ENCODE results near the gene C12orf50. TPM values are rescaled to one million over a fixed set of nuclear protein-coding genes. Genes with fewer than 3 reads are reported as not detected.

C12orf50 gene
- total RNA-seq, 6 donors from 2014 or later = 0.07 to 0.11 TPM; not detected in 4

- ATAC-seq (ENCODE audit: low FRiP score in 2 of 2) = no peak
- H3K9me3 ChIP-seq = peaks cover 0 to 4% (median 0%) of the 10 kb centered on the region in 4 donors
These were observed 90.0 kb downstream of the C12orf50 start for GRCh38 chr12:87939182-87939581.

GRCh38 chr12:87935216-87935615 is 94.0 kb downstream of the C12orf50 start:
- ATAC-seq (ENCODE audit: low FRiP score in 2 of 2) (no peak), DNase-seq (no peak)
- Histone ChIP-seq H3K36me3 (no peaks in the 10 kb centered on the region), H3K9me3 (peaks cover 0 to 4% (median 0%) of the 10 kb centered on the region in 4 donors), H3K27ac (no peak overlapping the region), H3K27me3 (no peaks in the 10 kb centered on the region), H3K4me1 (no peaks in the 10 kb centered on the region), H3K4me3 (no peak overlapping the region)
- no peak for TF ChIP-seq POLR2A (IDR thresholded peaks at IDR 0.05)
- no peak for TF ChIP-seq POLR2AphosphoS5 (IDR thresholded peaks at IDR 0.05)
- no peak for TF ChIP-seq EP300 (IDR thresholded peaks at IDR 0.05)
- TF ChIP-seq CTCF (IDR thresholded peaks at IDR 0.05) = no peak

More at GRCh38 chr12:87939182-87939581, 90.0 kb downstream of the C12orf50 start:
- no peaks in the 10 kb centered on the region for H3K36me3 ChIP-seq
- TF ChIP-seq POLR2A (IDR thresholded peaks at IDR 0.05) = no peak
- no peak for TF ChIP-seq CTCF (IDR thresholded peaks at IDR 0.05)
- TF ChIP-seq EP300 (IDR thresholded peaks at IDR 0.05) = no peak
- TF ChIP-seq POLR2AphosphoS5 (IDR thresholded peaks at IDR 0.05) = no peak
- no peak overlapping the region for H3K27ac ChIP-seq
- H3K27me3 ChIP-seq = no peaks in the 10 kb centered on the region
- no peaks in the 10 kb centered on the region for H3K4me1 ChIP-seq
- no peak for DNase-seq
- no peak overlapping the region for H3K4me3 ChIP-seq

- no peaks in the 10 kb centered on the region for H3K4me1 ChIP-seq
- no peaks in the 10 kb centered on the region for H3K36me3 ChIP-seq
- H3K27me3 ChIP-seq = no peaks in the 10 kb centered on the region
- DNase-seq (no peak), ATAC-seq (ENCODE audit: low FRiP score in 2 of 2) (no peak)
- no peak overlapping the region for H3K4me3 ChIP-seq
- peaks cover 0 to 4% (median 0%) of the 10 kb centered on the region in 4 donors for H3K9me3 ChIP-seq
- H3K27ac ChIP-seq = no peak overlapping the region
- TF ChIP-seq EP300 (IDR thresholded peaks at IDR 0.05) (no peak), POLR2AphosphoS5 (IDR thresholded peaks at IDR 0.05) (no peak), CTCF (IDR thresholded peaks at IDR 0.05) (no peak), POLR2A (IDR thresholded peaks at IDR 0.05) (no peak)
These were observed 95.2 kb downstream of the C12orf50 start for GRCh38 chr12:87933991-87934390.

- Histone ChIP-seq H3K36me3 (no peaks in the 10 kb centered on the region), H3K4me1 (no peaks in the 10 kb centered on the region), H3K4me3 (no peak overlapping the region), H3K9me3 (no peaks in the 10 kb centered on the region), H3K27me3 (no peaks in the 10 kb centered on the region), H3K27ac (no peak overlapping the region)
- ATAC-seq (ENCODE audit: low FRiP score in 2 of 2) (no peak), DNase-seq (no peak)
- 82 to 86% methylated on average over 3 of the region's 3 CpGs for WGBS, 2 donors
- TF ChIP-seq CTCF (IDR thresholded peaks at IDR 0.05) (no peak), EP300 (IDR thresholded peaks at IDR 0.05) (no peak), POLR2AphosphoS5 (IDR thresholded peaks at IDR 0.05) (no peak), POLR2A (IDR thresholded peaks at IDR 0.05) (no peak)
These were observed 97.4 kb downstream of the C12orf50 start for GRCh38 chr12:87931812-87932211.

- no peak for TF ChIP-seq EP300 (IDR thresholded peaks at IDR 0.05)
- TF ChIP-seq CTCF (IDR thresholded peaks at IDR 0.05) = no peak
- TF ChIP-seq POLR2A (IDR thresholded peaks at IDR 0.05) = no peak
- TF ChIP-seq POLR2AphosphoS5 (IDR thresholded peaks at IDR 0.05) = no peak
- Histone ChIP-seq H3K4me1 (no peaks in the 10 kb centered on the region), H3K9me3 (no peaks in the 10 kb centered on the region), H3K27ac (no peak overlapping the region), H3K27me3 (no peaks in the 10 kb centered on the region), H3K4me3 (no peak overlapping the region), H3K36me3 (no peaks in the 10 kb centered on the region)
- ATAC-seq (ENCODE audit: low FRiP score in 2 of 2) = no peak
- no peak for DNase-seq
- 94 to 95% methylated on average over 1 of the region's 1 CpG for WGBS, 2 donors
These were observed 98.6 kb downstream of the C12orf50 start for GRCh38 chr12:87930627-87931026.

All from upper lobe of left lung (tissue), 6 donors.